Uterus (tissue), 2 donors: Measurements from ENCODE around the gene TMEM115.

ENCODE experiments used
- POLR2A ChIP-seq, 2 donors: fragments of 450-650 bp; IDR thresholded peaks; one replicate each; pipeline ENCODE4 v1.6.1; 2016; ENCODE audit warnings: antibody characterized with exemption in 2 of 2, mild to moderate bottlenecking in 1 of 2, moderate library complexity in 1 of 2
- TF ChIP-seq, protein P1 (sequence below), 4 experiments: fragments of 200-600 bp in 2 of 4; fragments of 450-650 bp in 2 of 4; sonication (generic) in 2 of 4; IDR thresholded peaks; one replicate each; pipeline ENCODE4 v1.5.1; 2016 to 2019; ENCODE audit warnings: antibody characterized with exemption in 4 of 4, mild to moderate bottlenecking in 2 of 4, moderate library complexity in 1 of 4

DNA sequence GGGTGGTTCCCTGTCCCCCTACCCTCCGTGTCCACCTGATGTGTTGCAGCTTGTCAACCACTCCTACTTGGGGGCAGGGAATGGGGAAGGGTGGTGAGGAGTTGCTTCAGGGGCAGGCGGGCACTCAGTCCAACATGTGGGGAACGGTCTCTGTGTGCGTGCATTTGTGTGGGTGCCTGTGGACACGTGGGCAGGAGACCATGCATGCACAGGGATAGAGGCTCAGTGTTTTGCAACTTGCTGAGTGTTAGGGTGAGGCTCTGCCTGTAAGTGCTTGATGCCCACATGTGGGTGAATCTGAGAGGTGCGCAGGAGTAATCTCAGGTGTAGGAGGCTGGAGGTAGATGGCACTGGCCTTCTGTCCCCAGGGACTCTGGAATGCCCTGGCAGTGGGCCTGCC is 24.4 kb upstream of the TMEM115 start:
- TF ChIP-seq, protein P1, sequence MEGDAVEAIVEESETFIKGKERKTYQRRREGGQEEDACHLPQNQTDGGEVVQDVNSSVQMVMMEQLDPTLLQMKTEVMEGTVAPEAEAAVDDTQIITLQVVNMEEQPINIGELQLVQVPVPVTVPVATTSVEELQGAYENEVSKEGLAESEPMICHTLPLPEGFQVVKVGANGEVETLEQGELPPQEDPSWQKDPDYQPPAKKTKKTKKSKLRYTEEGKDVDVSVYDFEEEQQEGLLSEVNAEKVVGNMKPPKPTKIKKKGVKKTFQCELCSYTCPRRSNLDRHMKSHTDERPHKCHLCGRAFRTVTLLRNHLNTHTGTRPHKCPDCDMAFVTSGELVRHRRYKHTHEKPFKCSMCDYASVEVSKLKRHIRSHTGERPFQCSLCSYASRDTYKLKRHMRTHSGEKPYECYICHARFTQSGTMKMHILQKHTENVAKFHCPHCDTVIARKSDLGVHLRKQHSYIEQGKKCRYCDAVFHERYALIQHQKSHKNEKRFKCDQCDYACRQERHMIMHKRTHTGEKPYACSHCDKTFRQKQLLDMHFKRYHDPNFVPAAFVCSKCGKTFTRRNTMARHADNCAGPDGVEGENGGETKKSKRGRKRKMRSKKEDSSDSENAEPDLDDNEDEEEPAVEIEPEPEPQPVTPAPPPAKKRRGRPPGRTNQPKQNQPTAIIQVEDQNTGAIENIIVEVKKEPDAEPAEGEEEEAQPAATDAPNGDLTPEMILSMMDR (IDR thresholded peaks at IDR 0.05), result no peak
- TF ChIP-seq POLR2A (IDR thresholded peaks at IDR 0.05), result no peak
